ENCODE data around the gene PLIN4. TPM values are rescaled to one million over a fixed set of nuclear protein-coding genes. Genes with fewer than 3 reads are reported as not detected.
A peak's percentile ranks its signal among the peaks of the same experiment; 100 is the strongest.
"Not testable (repeated sequence)": the region's sequence is repeated elsewhere in the genome, so short reads cannot be mapped to it uniquely, and the experiment has no call there.

PLIN4 gene, protein sequence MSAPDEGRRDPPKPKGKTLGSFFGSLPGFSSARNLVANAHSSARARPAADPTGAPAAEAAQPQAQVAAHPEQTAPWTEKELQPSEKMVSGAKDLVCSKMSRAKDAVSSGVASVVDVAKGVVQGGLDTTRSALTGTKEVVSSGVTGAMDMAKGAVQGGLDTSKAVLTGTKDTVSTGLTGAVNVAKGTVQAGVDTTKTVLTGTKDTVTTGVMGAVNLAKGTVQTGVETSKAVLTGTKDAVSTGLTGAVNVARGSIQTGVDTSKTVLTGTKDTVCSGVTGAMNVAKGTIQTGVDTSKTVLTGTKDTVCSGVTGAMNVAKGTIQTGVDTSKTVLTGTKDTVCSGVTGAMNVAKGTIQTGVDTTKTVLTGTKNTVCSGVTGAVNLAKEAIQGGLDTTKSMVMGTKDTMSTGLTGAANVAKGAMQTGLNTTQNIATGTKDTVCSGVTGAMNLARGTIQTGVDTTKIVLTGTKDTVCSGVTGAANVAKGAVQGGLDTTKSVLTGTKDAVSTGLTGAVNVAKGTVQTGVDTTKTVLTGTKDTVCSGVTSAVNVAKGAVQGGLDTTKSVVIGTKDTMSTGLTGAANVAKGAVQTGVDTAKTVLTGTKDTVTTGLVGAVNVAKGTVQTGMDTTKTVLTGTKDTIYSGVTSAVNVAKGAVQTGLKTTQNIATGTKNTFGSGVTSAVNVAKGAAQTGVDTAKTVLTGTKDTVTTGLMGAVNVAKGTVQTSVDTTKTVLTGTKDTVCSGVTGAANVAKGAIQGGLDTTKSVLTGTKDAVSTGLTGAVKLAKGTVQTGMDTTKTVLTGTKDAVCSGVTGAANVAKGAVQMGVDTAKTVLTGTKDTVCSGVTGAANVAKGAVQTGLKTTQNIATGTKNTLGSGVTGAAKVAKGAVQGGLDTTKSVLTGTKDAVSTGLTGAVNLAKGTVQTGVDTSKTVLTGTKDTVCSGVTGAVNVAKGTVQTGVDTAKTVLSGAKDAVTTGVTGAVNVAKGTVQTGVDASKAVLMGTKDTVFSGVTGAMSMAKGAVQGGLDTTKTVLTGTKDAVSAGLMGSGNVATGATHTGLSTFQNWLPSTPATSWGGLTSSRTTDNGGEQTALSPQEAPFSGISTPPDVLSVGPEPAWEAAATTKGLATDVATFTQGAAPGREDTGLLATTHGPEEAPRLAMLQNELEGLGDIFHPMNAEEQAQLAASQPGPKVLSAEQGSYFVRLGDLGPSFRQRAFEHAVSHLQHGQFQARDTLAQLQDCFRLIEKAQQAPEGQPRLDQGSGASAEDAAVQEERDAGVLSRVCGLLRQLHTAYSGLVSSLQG (N-terminal part only)
- 0.90 and 6.6 TPM in 2 replicates for total RNA-seq (ENCODE audit: low replicate concordance)

DNA sequence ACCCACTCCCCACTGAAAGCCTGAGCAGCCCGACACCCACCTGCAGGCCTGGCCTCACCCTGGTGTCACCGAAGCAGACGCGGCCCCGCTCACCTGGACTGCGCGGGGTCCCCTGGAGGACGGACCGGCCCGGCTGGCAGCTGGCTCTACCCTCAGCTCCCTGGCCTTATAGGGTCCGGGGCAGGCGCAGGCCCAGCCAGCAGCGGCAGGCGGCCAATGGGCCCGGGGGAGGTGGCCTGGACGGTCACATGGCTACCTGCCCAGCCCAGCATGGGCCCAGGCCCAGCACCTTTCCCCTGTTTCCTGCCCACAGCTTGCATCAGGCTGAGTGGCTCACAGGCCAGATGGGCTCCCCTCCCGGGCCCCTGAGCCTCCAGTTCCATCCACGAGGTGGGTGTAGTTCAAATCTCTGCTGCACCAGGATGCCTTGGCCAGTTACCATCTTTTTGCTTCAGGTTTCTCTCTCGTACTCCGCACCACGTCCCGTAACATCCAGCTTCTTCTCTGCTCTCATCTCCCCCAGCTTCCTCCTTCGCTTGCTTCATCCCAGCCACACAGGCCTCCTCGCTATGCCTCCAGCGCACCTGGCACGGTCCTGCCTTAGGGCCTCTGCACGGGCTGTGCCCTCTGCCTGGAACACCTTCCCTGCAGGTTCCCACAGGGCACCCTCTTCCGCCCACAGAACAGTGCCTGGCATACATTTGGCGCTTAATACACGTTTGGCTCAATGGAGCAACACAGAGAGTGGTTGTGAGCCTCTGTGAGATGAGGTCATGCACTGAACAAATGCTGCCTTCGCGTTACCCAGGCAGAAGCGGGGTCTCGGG, at the start of gene PLIN4:
Gene PLIN4 (minus strand): TSS at position 142 of the 827 bp plus-strand sequence. CDS start 214 bp downstream, outside the sequence.
- no peak within 1 kb of the TSS for H3K4me3 ChIP-seq (ENCODE audit: low read depth, low read length)
- TF ChIP-seq, protein P1, sequence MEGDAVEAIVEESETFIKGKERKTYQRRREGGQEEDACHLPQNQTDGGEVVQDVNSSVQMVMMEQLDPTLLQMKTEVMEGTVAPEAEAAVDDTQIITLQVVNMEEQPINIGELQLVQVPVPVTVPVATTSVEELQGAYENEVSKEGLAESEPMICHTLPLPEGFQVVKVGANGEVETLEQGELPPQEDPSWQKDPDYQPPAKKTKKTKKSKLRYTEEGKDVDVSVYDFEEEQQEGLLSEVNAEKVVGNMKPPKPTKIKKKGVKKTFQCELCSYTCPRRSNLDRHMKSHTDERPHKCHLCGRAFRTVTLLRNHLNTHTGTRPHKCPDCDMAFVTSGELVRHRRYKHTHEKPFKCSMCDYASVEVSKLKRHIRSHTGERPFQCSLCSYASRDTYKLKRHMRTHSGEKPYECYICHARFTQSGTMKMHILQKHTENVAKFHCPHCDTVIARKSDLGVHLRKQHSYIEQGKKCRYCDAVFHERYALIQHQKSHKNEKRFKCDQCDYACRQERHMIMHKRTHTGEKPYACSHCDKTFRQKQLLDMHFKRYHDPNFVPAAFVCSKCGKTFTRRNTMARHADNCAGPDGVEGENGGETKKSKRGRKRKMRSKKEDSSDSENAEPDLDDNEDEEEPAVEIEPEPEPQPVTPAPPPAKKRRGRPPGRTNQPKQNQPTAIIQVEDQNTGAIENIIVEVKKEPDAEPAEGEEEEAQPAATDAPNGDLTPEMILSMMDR (IDR thresholded peaks at IDR 0.05; ENCODE audit: insufficient read depth, low read length) = no peak
- peak; percentile 78 for DNase-seq (ENCODE audit: low read depth)

DNA sequence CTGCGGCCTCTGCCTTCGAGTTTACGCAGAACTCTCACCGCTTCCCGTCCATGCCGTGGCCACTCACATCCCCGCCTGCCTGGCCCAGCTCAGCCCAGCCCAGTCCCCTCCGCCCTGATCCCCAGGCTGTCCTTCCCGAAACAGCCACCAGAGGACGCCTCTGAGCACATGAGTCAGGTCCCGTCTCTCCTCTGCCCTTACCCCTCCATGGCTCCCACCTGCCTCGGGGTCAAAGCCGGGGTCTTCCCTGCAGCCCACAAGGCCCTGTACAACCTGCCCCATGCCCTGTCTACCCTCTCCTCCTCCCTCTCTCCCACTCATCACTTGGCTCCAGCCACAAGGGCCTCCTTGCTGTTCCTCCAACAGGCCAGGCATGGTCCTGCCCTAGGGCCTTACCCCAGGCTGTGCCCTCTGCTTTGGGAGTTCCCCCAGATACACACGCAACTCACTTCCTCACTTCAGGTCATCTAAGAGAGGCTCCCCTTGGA, 49.3 kb upstream of the PLIN4 start:
- peak; percentile 61 for DNase-seq (ENCODE audit: low read depth)
- TF ChIP-seq, protein P1 (IDR thresholded peaks at IDR 0.05; ENCODE audit: insufficient read depth, low read length) = peak; percentile 94
- no peak overlapping the region for H3K4me3 ChIP-seq (ENCODE audit: low read depth, low read length)

DNA sequence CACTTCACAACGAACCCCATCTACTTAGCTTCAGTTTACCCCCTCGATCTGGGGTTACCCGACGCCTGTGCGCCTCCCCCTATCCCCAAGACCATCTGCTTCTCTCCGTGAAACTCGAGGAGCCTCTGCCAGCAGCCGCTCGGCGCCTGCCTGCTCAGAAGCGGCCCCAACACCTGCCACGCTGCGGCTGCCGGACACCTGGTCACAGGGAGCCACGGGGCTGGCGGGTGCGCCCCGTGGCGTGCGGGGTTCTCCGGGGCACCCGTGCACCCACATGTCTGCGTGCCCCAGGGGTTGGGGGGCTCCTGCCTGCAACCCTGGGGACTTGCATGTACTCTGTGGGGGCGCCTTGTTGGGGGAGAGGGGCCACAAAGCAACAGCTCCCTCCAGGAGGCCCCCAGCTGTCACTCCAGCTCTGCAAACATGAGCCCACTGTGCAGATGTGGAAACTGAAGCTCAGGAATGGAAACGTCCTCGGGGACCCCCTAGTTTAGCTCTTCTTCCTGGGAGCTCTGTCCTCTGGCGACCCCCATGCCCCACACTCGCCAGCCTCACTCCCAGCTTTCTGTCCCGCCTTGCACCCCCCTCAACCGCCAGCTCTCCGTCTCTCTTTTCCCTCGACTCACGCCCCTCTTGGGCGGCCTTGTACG, 48.2 kb upstream of the PLIN4 start:
- DNase-seq (ENCODE audit: low read depth) = no peak
- TF ChIP-seq, protein P1 (IDR thresholded peaks at IDR 0.05; ENCODE audit: insufficient read depth, low read length) = no peak
- no peak overlapping the region for H3K4me3 ChIP-seq (ENCODE audit: low read depth, low read length)

DNA sequence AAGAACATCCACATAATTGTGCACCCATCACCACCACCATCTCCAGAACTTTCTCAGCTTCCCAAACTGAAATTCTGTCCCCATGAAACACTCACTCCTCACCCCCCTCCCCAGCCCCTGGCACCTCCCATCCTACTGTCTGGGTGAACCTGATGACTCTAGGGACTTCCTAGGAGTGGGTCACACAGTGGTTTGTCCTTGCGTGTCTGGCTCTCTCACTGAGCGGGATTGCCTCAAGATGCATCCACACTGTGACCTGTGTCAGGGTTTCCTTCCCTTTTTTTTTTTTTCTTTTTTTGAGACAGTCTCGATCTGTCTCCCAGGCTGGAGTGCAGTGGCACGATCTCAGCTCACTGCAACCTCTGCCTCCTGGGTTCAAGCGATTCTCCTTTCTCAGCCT, 45.3 kb upstream of the PLIN4 start:
- DNase-seq (ENCODE audit: low read depth); H3K4me3 ChIP-seq (ENCODE audit: low read depth, low read length): not testable (repeated sequence)

DNA sequence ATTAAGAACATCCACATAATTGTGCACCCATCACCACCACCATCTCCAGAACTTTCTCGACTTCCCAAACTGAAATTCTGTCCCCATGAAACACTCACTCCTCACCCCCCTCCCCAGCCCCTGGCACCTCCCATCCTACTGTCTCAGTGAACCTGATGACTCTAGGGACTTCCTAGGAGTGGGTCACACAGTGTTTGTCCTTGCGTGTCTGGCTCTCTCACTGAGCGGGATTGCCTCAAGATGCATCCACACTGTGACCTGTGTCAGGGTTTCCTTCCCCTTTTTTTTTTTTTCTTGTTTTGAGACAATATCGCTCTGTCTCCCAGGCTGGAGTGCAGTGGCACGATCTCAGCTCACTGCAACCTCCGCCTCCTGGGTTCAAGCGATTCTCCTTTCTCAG, 43.8 kb upstream of the PLIN4 start:
- H3K4me3 ChIP-seq (ENCODE audit: low read depth, low read length); DNase-seq (ENCODE audit: low read depth): not testable (repeated sequence)

DNA sequence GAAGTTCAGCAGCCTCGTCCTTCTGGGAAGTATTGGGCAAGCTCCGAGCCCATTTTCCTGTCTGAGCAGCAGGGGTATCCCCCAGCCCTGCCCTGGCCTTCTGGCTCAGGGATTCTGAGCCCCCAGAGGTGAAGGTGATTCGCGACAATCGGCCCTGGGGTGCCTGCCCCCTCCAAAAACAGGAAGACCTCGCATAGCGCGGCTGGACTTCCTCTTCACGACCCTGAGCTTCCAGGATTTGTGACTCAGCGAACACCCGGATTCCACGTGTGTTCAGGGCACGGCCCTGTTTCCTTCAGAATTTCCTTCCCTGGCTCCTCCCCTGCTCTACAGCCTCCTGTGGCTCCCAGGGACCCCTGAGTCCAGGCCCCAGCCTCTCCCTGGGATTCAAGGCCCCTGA, 41.3 kb upstream of the PLIN4 start, which contains the start of gene SEMA6B:
Gene SEMA6B (minus strand): TSS at position 116 of the 400 bp plus-strand sequence. CDS start 1,227 bp downstream, outside the sequence.
- no peak for DNase-seq (ENCODE audit: low read depth)

More for the DNA sequence above, 41.3 kb upstream of the PLIN4 start, which contains the start of gene SEMA6B:
- no peak within 1 kb of the TSS for H3K4me3 ChIP-seq (ENCODE audit: low read depth, low read length)
- TF ChIP-seq, protein P1 (IDR thresholded peaks at IDR 0.05; ENCODE audit: insufficient read depth, low read length) = no peak
